ENCODE data around the gene TMEM91. TPM values are rescaled to one million over a fixed set of nuclear protein-coding genes. Genes with fewer than 3 reads are reported as not detected.

Gene TMEM91
- total RNA-seq, 2 donors from 2014 or later = 5.7 to 16.5 TPM

DNA sequence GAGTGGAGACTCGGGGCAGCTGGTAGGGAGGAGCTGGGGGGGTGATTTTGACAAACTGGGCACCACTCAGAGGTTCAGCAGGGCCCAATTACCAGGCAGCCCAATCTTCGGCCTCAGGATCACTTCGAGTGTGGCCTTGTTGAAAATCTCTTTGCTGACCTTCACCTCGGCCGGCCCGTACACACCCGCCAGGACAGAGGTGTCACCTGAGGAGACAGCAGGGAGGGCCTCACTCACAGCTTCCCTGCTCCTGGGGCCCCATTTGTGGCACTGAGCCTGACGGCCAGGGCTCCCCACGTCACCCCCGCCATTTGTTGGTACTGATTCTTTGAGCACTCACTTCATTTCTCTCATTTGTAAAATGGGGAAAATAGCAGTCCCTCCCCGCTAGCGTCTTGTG, 16.4 kb downstream of the TMEM91 start:
- Mint-ChIP-seq H3K36me3 (ENCODE audit: low read depth) (peaks cover 18% of the 10 kb centered on the region), H3K4me3 (no peak overlapping the region), H3K9me3 (no peaks in the 10 kb centered on the region), H3K27me3 (ENCODE audit: insufficient read depth) (no peaks in the 10 kb centered on the region), H3K4me1 (peaks cover 4% of the 10 kb centered on the region), H3K27ac (no peak overlapping the region)
- Histone ChIP-seq H3K27me3 (ENCODE audit: control insufficient read depth, insufficient read depth, low read length, poor library complexity, severe bottlenecking) (no peaks in the 10 kb centered on the region), H3K36me3 (ENCODE audit: control insufficient read depth, insufficient read depth, low read length) (peaks cover 15% of the 10 kb centered on the region), H3K9ac (ENCODE audit: extremely low read depth, low read length, poor library complexity, severe bottlenecking) (no peak overlapping the region), H3K9me3 (ENCODE audit: control insufficient read depth, low read length) (no peaks in the 10 kb centered on the region), H3K27ac (ENCODE audit: low read depth, low read length) (no peak overlapping the region), H3K4me1 (ENCODE audit: control insufficient read depth, insufficient read depth, low read length) (no peaks in the 10 kb centered on the region), H3K4me3 (ENCODE audit: low read length) (no peak overlapping the region)
- TF ChIP-seq, protein P1, sequence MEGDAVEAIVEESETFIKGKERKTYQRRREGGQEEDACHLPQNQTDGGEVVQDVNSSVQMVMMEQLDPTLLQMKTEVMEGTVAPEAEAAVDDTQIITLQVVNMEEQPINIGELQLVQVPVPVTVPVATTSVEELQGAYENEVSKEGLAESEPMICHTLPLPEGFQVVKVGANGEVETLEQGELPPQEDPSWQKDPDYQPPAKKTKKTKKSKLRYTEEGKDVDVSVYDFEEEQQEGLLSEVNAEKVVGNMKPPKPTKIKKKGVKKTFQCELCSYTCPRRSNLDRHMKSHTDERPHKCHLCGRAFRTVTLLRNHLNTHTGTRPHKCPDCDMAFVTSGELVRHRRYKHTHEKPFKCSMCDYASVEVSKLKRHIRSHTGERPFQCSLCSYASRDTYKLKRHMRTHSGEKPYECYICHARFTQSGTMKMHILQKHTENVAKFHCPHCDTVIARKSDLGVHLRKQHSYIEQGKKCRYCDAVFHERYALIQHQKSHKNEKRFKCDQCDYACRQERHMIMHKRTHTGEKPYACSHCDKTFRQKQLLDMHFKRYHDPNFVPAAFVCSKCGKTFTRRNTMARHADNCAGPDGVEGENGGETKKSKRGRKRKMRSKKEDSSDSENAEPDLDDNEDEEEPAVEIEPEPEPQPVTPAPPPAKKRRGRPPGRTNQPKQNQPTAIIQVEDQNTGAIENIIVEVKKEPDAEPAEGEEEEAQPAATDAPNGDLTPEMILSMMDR (conservative IDR thresholded peaks at IDR 0.05) = no peak
- DNase-seq = no peak
- 93 to 95% methylated on average over 6 to 12 of the region's 12 CpGs for WGBS, 2 experiments (ENCODE audit: insufficient coverage in 1 of 2, insufficient read length in 1 of 2)

DNA sequence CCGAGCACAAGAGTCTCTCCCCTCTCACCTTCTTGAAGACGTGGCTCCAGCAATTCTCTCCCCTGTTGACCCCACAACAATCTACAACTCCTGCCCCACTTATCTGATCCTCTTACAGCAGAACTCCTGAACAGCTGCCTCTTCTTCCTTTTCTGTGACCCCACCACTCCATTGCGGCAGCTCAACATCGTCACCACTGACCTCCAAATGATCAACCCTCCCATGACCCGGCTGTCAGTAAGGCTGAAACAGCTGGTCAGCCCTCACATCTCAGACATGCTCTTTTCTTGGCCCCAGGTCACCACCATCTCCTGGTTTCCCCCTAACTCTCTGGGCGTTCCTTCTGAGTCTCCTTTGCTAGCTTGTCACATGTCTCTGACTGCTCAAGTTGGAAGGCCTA, 19.0 kb downstream of the TMEM91 start:
- TF ChIP-seq, protein P1 (conservative IDR thresholded peaks at IDR 0.05) = no peak
- Histone ChIP-seq H3K27me3 (ENCODE audit: control insufficient read depth, insufficient read depth, low read length, poor library complexity, severe bottlenecking) (no peaks in the 10 kb centered on the region), H3K4me1 (ENCODE audit: control insufficient read depth, insufficient read depth, low read length) (peaks cover 2% of the 10 kb centered on the region), H3K9ac (ENCODE audit: extremely low read depth, low read length, poor library complexity, severe bottlenecking) (no peak overlapping the region), H3K4me3 (ENCODE audit: low read length) (no peak overlapping the region), H3K9me3 (ENCODE audit: control insufficient read depth, low read length) (no peaks in the 10 kb centered on the region), H3K27ac (ENCODE audit: low read depth, low read length) (no peak overlapping the region), H3K36me3 (ENCODE audit: control insufficient read depth, insufficient read depth, low read length) (peaks cover 12% of the 10 kb centered on the region)
- Mint-ChIP-seq H3K4me1 (peaks cover 11% of the 10 kb centered on the region), H3K36me3 (ENCODE audit: low read depth) (peaks cover 15% of the 10 kb centered on the region), H3K27me3 (ENCODE audit: insufficient read depth) (no peaks in the 10 kb centered on the region), H3K4me3 (no peak overlapping the region), H3K27ac (no peak overlapping the region), H3K9me3 (no peaks in the 10 kb centered on the region)
- no peak for DNase-seq
- 81 to 97% methylated on average over 4 to 6 of the region's 6 CpGs for WGBS, 2 experiments (ENCODE audit: insufficient coverage in 1 of 2, insufficient read length in 1 of 2)

DNA sequence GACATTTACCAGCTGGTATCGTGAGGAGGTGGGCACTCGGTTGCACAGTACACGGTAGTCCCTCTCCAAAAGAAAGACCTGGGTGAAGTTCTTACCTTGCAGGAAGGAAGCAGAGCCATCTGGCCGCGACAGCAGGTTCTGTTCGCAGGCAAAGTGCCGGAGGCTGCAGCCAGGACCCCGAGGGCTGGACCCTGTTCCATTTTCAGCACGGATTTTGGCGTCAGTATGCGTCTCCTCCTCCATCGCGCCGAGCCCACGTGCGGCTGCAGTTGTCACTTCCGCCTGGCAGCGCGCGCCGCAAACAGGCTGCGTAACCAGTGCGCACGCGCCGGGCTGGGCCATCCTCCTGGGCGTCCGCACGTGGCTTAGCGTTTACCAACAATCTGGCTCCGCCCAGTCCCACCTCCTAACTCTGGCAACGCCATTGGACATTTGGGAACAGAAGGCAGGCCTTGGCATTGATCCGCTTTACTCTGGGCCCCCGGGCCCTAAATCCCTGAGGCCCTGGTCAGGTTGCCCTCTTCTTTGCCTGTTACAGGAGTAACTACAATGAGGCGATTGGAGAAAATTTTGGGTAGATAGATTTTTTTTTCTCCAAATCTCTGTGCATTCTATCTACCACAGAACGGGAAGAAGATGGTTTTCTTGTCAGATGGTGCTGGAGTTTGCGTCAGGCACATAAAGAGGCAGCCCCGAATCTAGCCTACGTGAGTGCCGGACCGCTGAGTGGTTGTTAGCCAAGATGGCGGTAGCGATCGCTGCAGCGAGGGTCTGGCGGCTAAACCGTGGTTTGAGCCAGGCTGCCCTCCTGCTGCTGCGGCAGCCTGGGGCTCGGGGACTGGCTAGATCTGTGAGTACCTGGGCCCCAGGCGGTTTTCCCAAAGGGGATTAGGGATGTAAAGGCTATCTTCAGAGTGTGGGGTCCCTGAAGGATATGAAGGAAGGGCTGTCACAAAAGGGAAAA, 21.0 kb downstream of the TMEM91 start, which contains the start of the genes BCKDHA and EXOSC5:
TSS of gene BCKDHA (plus strand) at position 733 of the 964 bp plus-strand sequence. CDS start at position 743, 10 bp downstream.
TSS of gene EXOSC5 (minus strand) at position 274 of the 964 bp plus-strand sequence. CDS start at position 243, 31 bp downstream.
- Mint-ChIP-seq H3K27me3 (ENCODE audit: insufficient read depth) (no peaks in the 10 kb centered on the region), H3K4me1 (peaks cover 11% of the 10 kb centered on the region), H3K36me3 (ENCODE audit: low read depth) (peaks cover 4% of the 10 kb centered on the region), H3K27ac (peak within 1 kb of the TSS; percentile 100), H3K9me3 (no peaks in the 10 kb centered on the region), H3K4me3 (peak within 1 kb of the TSS; percentile 97)
- Histone ChIP-seq H3K27me3 (ENCODE audit: control insufficient read depth, insufficient read depth, low read length, poor library complexity, severe bottlenecking) (no peaks in the 10 kb centered on the region), H3K9ac (ENCODE audit: extremely low read depth, low read length, poor library complexity, severe bottlenecking) (peak within 1 kb of the TSS; percentile 98), H3K4me1 (ENCODE audit: control insufficient read depth, insufficient read depth, low read length) (peaks cover 2% of the 10 kb centered on the region), H3K9me3 (ENCODE audit: control insufficient read depth, low read length) (no peaks in the 10 kb centered on the region), H3K36me3 (ENCODE audit: control insufficient read depth, insufficient read depth, low read length) (no peaks in the 10 kb centered on the region), H3K4me3 (ENCODE audit: low read length) (peak within 1 kb of the TSS; percentile 98), H3K27ac (ENCODE audit: low read depth, low read length) (peak within 1 kb of the TSS; percentile 99)
- TF ChIP-seq, protein P1 (conservative IDR thresholded peaks at IDR 0.05) = no peak
- 0 to 1% methylated on average over 25 to 50 of the region's 50 CpGs for WGBS, 2 experiments (ENCODE audit: insufficient coverage in 1 of 2, insufficient read length in 1 of 2)
- peak; percentile 99 for DNase-seq

Data from endodermal cell (in vitro differentiated cells).